ENCODE results near the gene CAPN5. TPM values are rescaled to one million over a fixed set of nuclear protein-coding genes. Genes with fewer than 3 reads are reported as not detected.

Gene CAPN5
- total RNA-seq, 1 experiment from 2014 or later: 17.3 TPM

GRCh38 chr11:77058900-77059299, 7.9 kb upstream of the CAPN5 start:
- ATAC-seq (no peak), DNase-seq (ENCODE audit: low read depth, low spot score) (no peak)
- BruUV-seq (replicated peaks): no TSS peak
- Histone ChIP-seq H3K36me3 (ENCODE audit: control insufficient read depth, insufficient read depth, low read length) (no peaks in the 10 kb centered on the region), H3K9me3 (ENCODE audit: control insufficient read depth, insufficient read depth, low read depth, low read length) (peaks cover 7% of the 10 kb centered on the region; the same call in 1 of the 2 replicates), H3K27me3 (ENCODE audit: control insufficient read depth, insufficient read depth, low read length) (no peaks in the 10 kb centered on the region), H3K4me3 (ENCODE audit: low read depth in 2 of 2, low read length in 2 of 2) (no peak overlapping the region), H3K4me1 (ENCODE audit: control insufficient read depth, insufficient read depth, low read length) (no peaks in the 10 kb centered on the region), H3K27ac (ENCODE audit: low read length) (no peak overlapping the region)
- intact Hi-C loops (cut with micrococcal nuclease; ENCODE audit: unreplicated experiment): no loop called here
- ChIA-PET POLR2A (no interaction called here), CTCF (no interaction called here)
- TF ChIP-seq REST (IDR thresholded peaks at IDR 0.05; ENCODE audit: insufficient read depth in 1 of 2, low read depth in 2 of 2, low read length in 1 of 2): no peak
- TF ChIP-seq POLR2AphosphoS5 (IDR thresholded peaks at IDR 0.05; ENCODE audit: low read depth, low read length): no peak
- TF ChIP-seq CTCF (IDR thresholded peaks at IDR 0.05): no peak
- TF ChIP-seq TCF7L2 (IDR thresholded peaks at IDR 0.05; ENCODE audit: low read depth, low read length): no peak
- no peak for TF ChIP-seq SIN3A (IDR thresholded peaks at IDR 0.05; ENCODE audit: borderline replicate concordance, insufficient read depth, low read depth, low read length)
- in situ Hi-C loops (cut with HindIII; ENCODE audit: low pct_unique_long_range_greater_than_20kb, low sequenced_read_pairs): no loop called here

- no TSS peak for BruUV-seq (replicated peaks)
- no peak overlapping the region for H3K27ac ChIP-seq (ENCODE audit: low read length)
- ChIA-PET POLR2A (no interaction called here), CTCF (no interaction called here)
- no peaks in the 10 kb centered on the region for H3K4me1 ChIP-seq (ENCODE audit: control insufficient read depth, insufficient read depth, low read length)
- no peaks in the 10 kb centered on the region for H3K27me3 ChIP-seq (ENCODE audit: control insufficient read depth, insufficient read depth, low read length)
- TF ChIP-seq SIN3A (IDR thresholded peaks at IDR 0.05; ENCODE audit: borderline replicate concordance, insufficient read depth, low read depth, low read length) (no peak), POLR2AphosphoS5 (IDR thresholded peaks at IDR 0.05; ENCODE audit: low read depth, low read length) (no peak), REST (IDR thresholded peaks at IDR 0.05; ENCODE audit: insufficient read depth in 1 of 2, low read depth in 2 of 2, low read length in 1 of 2) (no peak), CTCF (IDR thresholded peaks at IDR 0.05) (no peak), TCF7L2 (IDR thresholded peaks at IDR 0.05; ENCODE audit: low read depth, low read length) (no peak)
- H3K36me3 ChIP-seq (ENCODE audit: control insufficient read depth, insufficient read depth, low read length): no peaks in the 10 kb centered on the region
- intact Hi-C loops (cut with micrococcal nuclease; ENCODE audit: unreplicated experiment): no loop called here
- no peak for DNase-seq (ENCODE audit: low read depth, low spot score)
- H3K9me3 ChIP-seq (ENCODE audit: control insufficient read depth, insufficient read depth, low read depth, low read length): peaks cover 7% of the 10 kb centered on the region; the same call in 1 of the 2 replicates
- in situ Hi-C loops (cut with HindIII; ENCODE audit: low pct_unique_long_range_greater_than_20kb, low sequenced_read_pairs): loop anchor here (10.0 kb wide), 1 partner anchor 85 kb away; no protein-coding TSS in a partner anchor
- ATAC-seq: no peak
- H3K4me3 ChIP-seq (ENCODE audit: low read depth in 2 of 2, low read length in 2 of 2): no peak overlapping the region
Measured at GRCh38 chr11:77059806-77060205, 7.0 kb upstream of the CAPN5 start.
